Parathyroid adenoma (tissue), 2 donors: Measurements from ENCODE around the gene ZNF429.

Source experiments
- H2AFZ ChIP-seq: fragments of 300-600 bp; sonication (generic); one replicate; pipeline ENCODE4 v1.7.0; 2017; ENCODE audit warnings: antibody characterized with exemption, mild to moderate bottlenecking
- H3K27ac ChIP-seq: fragments of 300-600 bp; sonication (generic); one replicate; pipeline ENCODE4 v1.7.0; 2017
- H3K27me3 ChIP-seq: fragments of 300-600 bp; sonication (generic); one replicate; pipeline ENCODE4 v1.7.0; 2017; ENCODE audit warnings: low read length; ENCODE audit not compliant: control insufficient read depth, insufficient read depth
- H3K36me3 ChIP-seq: fragments of 300-600 bp; sonication (generic); one replicate; pipeline ENCODE4 v1.7.0; 2017; ENCODE audit warnings: low read length; ENCODE audit not compliant: control insufficient read depth, insufficient read depth
- H3K4me1 ChIP-seq: fragments of 300-600 bp; sonication (generic); one replicate; pipeline ENCODE4 v1.7.0; 2017; ENCODE audit warnings: control low read depth
- H3K4me2 ChIP-seq: fragments of 300-600 bp; sonication (generic); one replicate; pipeline ENCODE4 v1.7.0; 2017; ENCODE audit warnings: low read length
- H3K4me3 ChIP-seq: fragments of 300-600 bp; sonication (generic); one replicate; pipeline ENCODE4 v1.7.0; 2017; ENCODE audit warnings: low read depth, low read length
- H3K79me2 ChIP-seq: fragments of 300-600 bp; sonication (generic); one replicate; pipeline ENCODE4 v1.7.0; 2017; ENCODE audit warnings: control low read depth
- H3K9ac ChIP-seq: fragments of 300-600 bp; sonication (generic); one replicate; pipeline ENCODE4 v1.7.0; 2017; ENCODE audit warnings: mild to moderate bottlenecking
- H3K9me3 ChIP-seq: fragments of 300-600 bp; sonication (generic); one replicate; pipeline ENCODE4 v1.7.0; 2017; ENCODE audit warnings: low read length; ENCODE audit not compliant: control insufficient read depth
- CTCF ChIP-seq: fragments of 300-600 bp; sonication (generic); IDR thresholded peaks from one replicate; pipeline ENCODE4 v1.7.0; 2017; ENCODE audit warnings: antibody characterized with exemption, mild to moderate bottlenecking
- donor health status: primary hyperparathyroidism.

Gene ZNF429

DNA sequence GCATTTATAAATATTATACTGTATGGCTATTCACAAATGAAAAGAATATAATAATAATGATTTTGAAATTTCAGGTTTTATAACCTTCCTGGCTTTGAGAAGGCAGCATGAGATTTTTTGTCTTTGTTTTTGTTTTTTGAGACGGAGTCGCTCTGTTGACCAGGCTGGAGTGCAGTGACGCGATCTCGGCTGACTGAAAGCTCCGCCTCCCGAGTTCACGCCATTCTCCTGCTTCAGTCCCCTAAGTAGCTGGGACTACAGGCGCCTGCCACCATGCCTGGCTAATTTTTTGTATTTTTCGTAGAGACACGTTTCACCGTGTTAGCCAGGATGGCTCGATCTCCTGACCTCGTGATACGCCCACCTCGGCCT is 64.1 kb downstream of the ZNF429 start:
- Histone ChIP-seq H2AFZ (no peak overlapping the region), H3K27me3 (no peaks in the 10 kb centered on the region), H3K27ac (no peak overlapping the region), H3K4me1 (no peaks in the 10 kb centered on the region), H3K9ac (no peak overlapping the region), H3K9me3 (no peaks in the 10 kb centered on the region), H3K4me2 (no peak overlapping the region), H3K79me2 (no peaks in the 10 kb centered on the region), H3K4me3 (peak overlapping the region; percentile 77), H3K36me3 (no peaks in the 10 kb centered on the region)
- no peak for TF ChIP-seq CTCF

DNA sequence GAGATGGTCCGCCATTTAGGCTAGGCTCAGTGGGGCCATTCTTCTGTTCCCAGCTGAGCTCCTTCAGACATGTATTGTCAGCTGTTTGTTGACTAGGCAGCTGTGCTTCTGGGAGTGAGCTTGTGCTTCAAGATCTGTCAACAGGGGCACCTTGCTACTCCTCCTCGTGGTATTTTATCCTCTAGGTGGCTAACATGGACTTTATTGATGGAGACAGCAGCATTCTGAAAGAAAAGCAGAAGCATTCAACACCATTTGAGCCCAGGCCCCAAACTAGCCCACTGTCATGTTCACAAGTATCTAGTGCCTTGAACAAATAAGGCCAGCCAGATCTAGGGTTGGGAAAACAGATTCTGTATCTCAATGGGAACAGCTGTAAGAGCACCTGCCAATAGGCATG is 65.9 kb downstream of the ZNF429 start:
- no peak overlapping the region for H3K27ac ChIP-seq
- H3K27me3 ChIP-seq: no peaks in the 10 kb centered on the region
- no peak overlapping the region for H3K4me3 ChIP-seq
- H2AFZ ChIP-seq: no peak overlapping the region
- no peaks in the 10 kb centered on the region for H3K79me2 ChIP-seq
- no peak overlapping the region for H3K9ac ChIP-seq
- TF ChIP-seq CTCF: no peak
- H3K36me3 ChIP-seq: no peaks in the 10 kb centered on the region
- no peaks in the 10 kb centered on the region for H3K9me3 ChIP-seq
- H3K4me2 ChIP-seq: no peak overlapping the region
- H3K4me1 ChIP-seq: no peaks in the 10 kb centered on the region

DNA sequence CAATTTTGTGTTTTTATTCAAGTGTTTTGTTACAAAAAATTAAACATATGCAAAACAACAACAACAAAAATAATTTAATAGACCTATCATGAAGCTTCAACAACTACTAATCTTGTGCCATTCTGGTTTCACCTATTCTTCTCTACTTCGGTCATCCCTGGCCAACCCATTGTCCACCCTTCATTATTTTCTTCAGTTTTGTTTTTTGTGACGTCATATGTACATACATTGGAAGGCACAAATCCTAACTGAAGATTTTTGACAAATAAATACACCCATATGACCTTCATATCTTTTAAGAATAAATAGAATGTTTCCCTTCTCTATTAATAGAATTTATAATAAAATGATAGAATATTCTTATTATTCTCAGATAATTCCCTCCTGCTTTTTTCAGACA is 69.2 kb downstream of the ZNF429 start:
- no peak overlapping the region for H3K4me2 ChIP-seq
- H3K27ac ChIP-seq: no peak overlapping the region
- no peaks in the 10 kb centered on the region for H3K79me2 ChIP-seq
- no peak overlapping the region for H3K4me3 ChIP-seq
- no peaks in the 10 kb centered on the region for H3K36me3 ChIP-seq
- no peaks in the 10 kb centered on the region for H3K27me3 ChIP-seq
- H3K9me3 ChIP-seq: no peaks in the 10 kb centered on the region
- no peaks in the 10 kb centered on the region for H3K4me1 ChIP-seq
- no peak overlapping the region for H2AFZ ChIP-seq
- H3K9ac ChIP-seq: no peak overlapping the region
- no peak for TF ChIP-seq CTCF

DNA sequence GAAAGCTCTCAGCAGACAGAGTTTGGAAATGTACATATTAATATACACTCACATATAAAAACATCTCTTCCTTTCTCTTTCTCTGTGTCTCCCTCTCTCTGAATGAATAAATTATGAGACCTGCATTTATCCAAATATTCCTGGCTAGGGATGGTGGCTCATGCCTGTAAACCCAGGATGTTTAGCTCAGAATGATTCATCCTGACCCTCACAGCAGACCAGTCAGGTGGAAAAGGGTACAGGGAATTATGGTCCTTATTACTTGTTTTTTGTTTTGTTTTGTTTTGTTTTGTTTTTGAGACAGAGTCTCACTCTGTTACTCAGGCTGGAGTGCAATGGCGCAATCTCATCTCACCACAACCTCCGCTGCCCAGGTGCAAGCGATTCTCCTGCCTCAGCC is 71.1 kb downstream of the ZNF429 start:
- Histone ChIP-seq H3K4me2 (no peak overlapping the region), H3K36me3 (no peaks in the 10 kb centered on the region), H3K9me3 (no peaks in the 10 kb centered on the region), H3K4me3 (no peak overlapping the region), H3K27ac (no peak overlapping the region), H3K4me1 (no peaks in the 10 kb centered on the region), H3K9ac (no peak overlapping the region), H3K27me3 (no peaks in the 10 kb centered on the region), H3K79me2 (no peaks in the 10 kb centered on the region), H2AFZ (no peak overlapping the region)
- no peak for TF ChIP-seq CTCF

- no peaks in the 10 kb centered on the region for H3K79me2 ChIP-seq
Observed at GRCh38 chr19:21580101-21580500, 74.7 kb downstream of the ZNF429 start.

More at GRCh38 chr19:21580101-21580500, 74.7 kb downstream of the ZNF429 start:
- Histone ChIP-seq H3K9me3 (no peaks in the 10 kb centered on the region), H3K9ac (no peak overlapping the region), H3K4me2 (no peak overlapping the region), H3K4me3 (no peak overlapping the region), H3K27me3 (no peaks in the 10 kb centered on the region), H3K4me1 (no peaks in the 10 kb centered on the region), H3K36me3 (no peaks in the 10 kb centered on the region), H3K27ac (no peak overlapping the region), H2AFZ (no peak overlapping the region)
- no peak for TF ChIP-seq CTCF
